ENCODE results near the gene FGF7. TPM values are rescaled to one million over a fixed set of nuclear protein-coding genes. Genes with fewer than 3 reads are reported as not detected.

The FGF7 gene
- total RNA-seq, 1 donor from 2014 or later: not detected

GRCh38 chr15:49424954-49425353 lies 1.9 kb downstream of the FGF7 start:
- TF ChIP-seq CTCF (IDR thresholded peaks at IDR 0.05; ENCODE audit: unreplicated experiment): no peak
- H3K4me3 Mint-ChIP-seq (ENCODE audit: low read depth): no peak overlapping the region
- no peaks in the 10 kb centered on the region for H3K4me1 Mint-ChIP-seq (ENCODE audit: low read depth)
- no peaks in the 10 kb centered on the region for H3K9me3 Mint-ChIP-seq (ENCODE audit: low read depth)
- H3K27me3 Mint-ChIP-seq: no peaks in the 10 kb centered on the region
- no peak overlapping the region for H3K27ac Mint-ChIP-seq
- DNase-seq (ENCODE audit: low spot score, unreplicated experiment): no peak
- H3K36me3 Mint-ChIP-seq (ENCODE audit: insufficient read depth): no peaks in the 10 kb centered on the region

DNA sequence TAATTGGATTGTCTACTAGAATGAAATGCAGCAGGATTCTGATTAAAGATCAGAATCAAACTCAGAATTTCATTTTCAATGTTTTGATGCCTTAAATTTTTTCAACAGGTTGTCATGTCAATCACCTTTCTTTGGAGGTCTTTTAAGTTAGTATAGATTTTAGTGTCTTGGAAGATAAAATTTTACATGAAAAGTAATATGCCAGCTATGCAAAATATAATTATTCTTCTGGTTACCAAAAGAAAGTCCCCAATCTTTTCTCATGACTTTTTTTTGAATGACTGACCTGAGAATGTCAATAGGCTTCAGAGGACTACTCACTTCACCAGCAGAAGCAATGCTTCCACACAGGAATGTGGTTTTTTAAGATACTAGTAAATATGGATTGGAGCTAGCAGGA lies 4.3 kb downstream of the FGF7 start:
- Mint-ChIP-seq H3K4me3 (ENCODE audit: low read depth) (no peak overlapping the region), H3K9me3 (ENCODE audit: low read depth) (no peaks in the 10 kb centered on the region), H3K4me1 (ENCODE audit: low read depth) (no peaks in the 10 kb centered on the region), H3K27me3 (peaks cover 3% of the 10 kb centered on the region), H3K36me3 (ENCODE audit: insufficient read depth) (no peaks in the 10 kb centered on the region), H3K27ac (no peak overlapping the region)
- DNase-seq (ENCODE audit: low spot score, unreplicated experiment): no peak
- TF ChIP-seq CTCF (IDR thresholded peaks at IDR 0.05; ENCODE audit: unreplicated experiment): no peak

GRCh38 chr15:49428409-49429095 lies 5.5 kb downstream of the FGF7 start:
- no peaks in the 10 kb centered on the region for H3K9me3 Mint-ChIP-seq (ENCODE audit: low read depth)
- DNase-seq (ENCODE audit: low spot score, unreplicated experiment): no peak
- no peak overlapping the region for H3K4me3 Mint-ChIP-seq (ENCODE audit: low read depth)
- peaks cover 3% of the 10 kb centered on the region for H3K27me3 Mint-ChIP-seq
- no peak overlapping the region for H3K27ac Mint-ChIP-seq
- no peaks in the 10 kb centered on the region for H3K4me1 Mint-ChIP-seq (ENCODE audit: low read depth)
- no peak for TF ChIP-seq CTCF (IDR thresholded peaks at IDR 0.05; ENCODE audit: unreplicated experiment)
- no peaks in the 10 kb centered on the region for H3K36me3 Mint-ChIP-seq (ENCODE audit: insufficient read depth)

- Mint-ChIP-seq H3K27ac (no peak overlapping the region), H3K36me3 (ENCODE audit: insufficient read depth) (no peaks in the 10 kb centered on the region), H3K4me1 (ENCODE audit: low read depth) (no peaks in the 10 kb centered on the region), H3K27me3 (peaks cover 3% of the 10 kb centered on the region), H3K9me3 (ENCODE audit: low read depth) (no peaks in the 10 kb centered on the region), H3K4me3 (ENCODE audit: low read depth) (no peak overlapping the region)
- DNase-seq (ENCODE audit: low spot score, unreplicated experiment): no peak
- no peak for TF ChIP-seq CTCF (IDR thresholded peaks at IDR 0.05; ENCODE audit: unreplicated experiment)
These were observed 7.0 kb downstream of the FGF7 start for GRCh38 chr15:49430046-49430445.

DNA sequence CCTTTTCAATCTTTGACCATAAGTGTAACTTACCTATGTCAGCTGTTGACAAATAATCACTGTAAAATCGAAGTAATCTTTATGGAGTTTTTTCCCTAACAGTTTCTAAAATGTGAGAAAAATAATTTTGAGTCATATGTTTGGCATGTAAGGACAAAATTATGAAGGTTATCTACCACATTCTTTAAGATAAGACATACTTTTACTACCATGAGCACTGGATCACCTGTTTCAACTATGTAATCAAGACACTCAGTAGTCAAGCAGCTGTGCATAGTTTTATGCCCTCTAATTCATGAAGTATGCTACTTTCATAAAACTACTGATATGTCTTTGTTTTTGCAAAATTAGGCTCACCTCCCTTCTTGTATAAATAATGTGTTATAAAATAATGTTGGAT lies 12.1 kb downstream of the FGF7 start:
- Mint-ChIP-seq H3K9me3 (ENCODE audit: low read depth) (no peaks in the 10 kb centered on the region), H3K36me3 (ENCODE audit: insufficient read depth) (no peaks in the 10 kb centered on the region), H3K4me3 (ENCODE audit: low read depth) (no peak overlapping the region), H3K4me1 (ENCODE audit: low read depth) (no peaks in the 10 kb centered on the region), H3K27ac (no peak overlapping the region), H3K27me3 (peaks cover 1% of the 10 kb centered on the region)
- no peak for TF ChIP-seq CTCF (IDR thresholded peaks at IDR 0.05; ENCODE audit: unreplicated experiment)
- DNase-seq (ENCODE audit: low spot score, unreplicated experiment): no peak
